Measurements from ENCODE around the gene YWHAQ.
A peak's percentile ranks its signal among the peaks of the same experiment; 100 is the strongest.
"Not testable (repeated sequence)": the region's sequence is repeated elsewhere in the genome, so short reads cannot be mapped to it uniquely, and the experiment has no call there.

The YWHAQ gene

GRCh38 chr2:9623151-9623550, 7.6 kb downstream of the YWHAQ start:
- no peak for DNase-seq (ENCODE audit: low read depth, low spot score)
- CTCF ChIA-PET: no interaction called here
- POLR2A ChIA-PET: no interaction called here
- H3K4me3 ChIP-seq (ENCODE audit: low read depth, low read length): no peak overlapping the region
- no peak for TF ChIP-seq CTCF (IDR thresholded peaks at IDR 0.05; ENCODE audit: insufficient read depth, low read length, missing control alignments)

DNA sequence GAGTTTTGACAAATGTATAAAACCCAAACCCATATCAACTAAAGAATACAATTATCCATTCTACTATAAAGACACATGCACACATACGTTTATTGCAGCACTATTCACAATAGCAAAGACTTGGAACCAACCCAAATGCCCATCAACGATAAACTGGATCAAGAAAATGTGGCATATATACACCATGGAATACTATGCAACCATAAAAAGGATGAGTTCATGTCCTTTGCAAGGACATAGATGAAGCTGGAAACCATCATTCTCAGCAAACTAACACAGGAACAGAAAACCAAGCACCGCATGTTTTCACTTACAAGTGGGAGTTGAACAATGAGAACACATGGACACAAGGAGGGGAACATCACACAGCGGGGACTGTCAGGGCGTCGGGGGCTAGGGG, 9.1 kb downstream of the YWHAQ start:
- DNase-seq (ENCODE audit: low read depth, low spot score); H3K4me3 ChIP-seq (ENCODE audit: low read depth, low read length); CTCF ChIA-PET; POLR2A ChIA-PET: not testable (repeated sequence)

- POLR2A ChIA-PET: interaction anchor here (0.6 kb wide), 1 partner anchor 77 kb away, joined by 3 read pairs; no protein-coding TSS in a partner anchor
- CTCF ChIA-PET: interaction anchor here (0.7 to 2.4 kb wide), 3 partner anchors 12 to 196 kb away, joined by 3 to 6 read pairs (median 3); partner anchors contain the start of gene YWHAQ
- no peak overlapping the region for H3K4me3 ChIP-seq (ENCODE audit: low read depth, low read length)
- TF ChIP-seq CTCF (IDR thresholded peaks at IDR 0.05; ENCODE audit: insufficient read depth, low read length, missing control alignments): no peak
- no peak for DNase-seq (ENCODE audit: low read depth, low spot score)
These were observed 12.4 kb downstream of the YWHAQ start for GRCh38 chr2:9618410-9618809.

- CTCF ChIA-PET: interaction anchor here (0.7 to 2.4 kb wide), 4 partner anchors 13 to 197 kb away, joined by 3 to 6 read pairs (median 3); partner anchors contain the start of gene YWHAQ
These were observed 13.0 kb downstream of the YWHAQ start for GRCh38 chr2:9617749-9618148.

DNA sequence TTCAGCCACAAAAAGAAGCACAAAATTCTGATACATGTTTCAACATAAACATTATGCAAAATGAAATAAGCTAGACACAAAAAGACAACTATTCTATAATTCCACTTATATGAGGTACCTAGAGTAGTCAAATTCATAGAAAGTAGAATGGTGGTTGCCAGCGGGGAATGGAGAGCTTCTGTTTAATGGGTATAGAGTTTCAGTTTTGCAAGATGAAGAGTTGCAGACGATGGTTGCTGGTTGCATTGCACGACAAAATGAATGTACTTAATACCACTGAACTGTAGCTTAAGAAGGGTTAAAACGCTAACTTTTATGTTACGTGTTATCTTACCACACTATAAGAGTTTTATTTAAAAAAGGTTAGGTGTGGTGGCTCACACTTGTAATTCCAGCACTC, 13.5 kb downstream of the YWHAQ start:
- ChIA-PET POLR2A (no interaction called here), CTCF (interaction anchor here (0.9 to 2.4 kb wide), 2 partner anchors 52 to 153 kb away, joined by 3 to 6 read pairs; no protein-coding TSS in a partner anchor)
- H3K4me3 ChIP-seq (ENCODE audit: low read depth, low read length): no peak overlapping the region
- no peak for TF ChIP-seq CTCF (IDR thresholded peaks at IDR 0.05; ENCODE audit: insufficient read depth, low read length, missing control alignments)
- no peak for DNase-seq (ENCODE audit: low read depth, low spot score)

More at GRCh38 chr2:9617749-9618148, 13.0 kb downstream of the YWHAQ start:
- no peak for TF ChIP-seq CTCF (IDR thresholded peaks at IDR 0.05; ENCODE audit: insufficient read depth, low read length, missing control alignments)
- POLR2A ChIA-PET: no interaction called here
- no peak for DNase-seq (ENCODE audit: low read depth, low spot score)
- no peak overlapping the region for H3K4me3 ChIP-seq (ENCODE audit: low read depth, low read length)

GRCh38 chr2:9614562-9614961, 16.2 kb downstream of the YWHAQ start:
- ChIA-PET POLR2A (interaction anchor here (2.4 kb wide), 1 partner anchor 16 kb away, joined by 14 read pairs; the partner anchor contains the start of gene YWHAQ), CTCF (interaction anchor here (1.0 to 1.5 kb wide), 3 partner anchors 156 to 199 kb away, joined by 3 to 4 read pairs (median 3); no protein-coding TSS in a partner anchor)
- no peak for TF ChIP-seq CTCF (IDR thresholded peaks at IDR 0.05; ENCODE audit: insufficient read depth, low read length, missing control alignments)
- no peak overlapping the region for H3K4me3 ChIP-seq (ENCODE audit: low read depth, low read length)
- DNase-seq (ENCODE audit: low read depth, low spot score): no peak

GRCh38 chr2:9613291-9613690, 17.5 kb downstream of the YWHAQ start:
- peak; percentile 72 for DNase-seq (ENCODE audit: low read depth, low spot score)
- no peak for TF ChIP-seq CTCF (IDR thresholded peaks at IDR 0.05; ENCODE audit: insufficient read depth, low read length, missing control alignments)
- no peak overlapping the region for H3K4me3 ChIP-seq (ENCODE audit: low read depth, low read length)
- CTCF ChIA-PET: interaction anchor here (1.5 kb wide), 1 partner anchor 157 kb away, joined by 4 read pairs; no protein-coding TSS in a partner anchor
- POLR2A ChIA-PET: interaction anchor here (2.4 kb wide), 1 partner anchor 17 kb away, joined by 14 read pairs; the partner anchor contains the start of gene YWHAQ

- POLR2A ChIA-PET: interaction anchor here (0.7 kb wide), 1 partner anchor 18 kb away, joined by 3 read pairs; no protein-coding TSS in a partner anchor
- not testable (repeated sequence) for H3K4me3 ChIP-seq (ENCODE audit: low read depth, low read length); DNase-seq (ENCODE audit: low read depth, low spot score)
- CTCF ChIA-PET: interaction anchor here (0.9 kb wide), 1 partner anchor 158 kb away, joined by 3 read pairs; no protein-coding TSS in a partner anchor
These were observed 19.3 kb downstream of the YWHAQ start for GRCh38 chr2:9611549-9611912.
